GM21576 (cell line): ENCODE measurements around the gene FAM120A.

Experiments used
- ATAC-seq: cut with Tn5 transposase; IDR thresholded peaks from one replicate; pipeline ENCODE4 v1.9.1; 2021; ENCODE audit warnings: mild to moderate bottlenecking, moderate library complexity; ENCODE audit not compliant: unreplicated experiment

FAM120A gene

DNA sequence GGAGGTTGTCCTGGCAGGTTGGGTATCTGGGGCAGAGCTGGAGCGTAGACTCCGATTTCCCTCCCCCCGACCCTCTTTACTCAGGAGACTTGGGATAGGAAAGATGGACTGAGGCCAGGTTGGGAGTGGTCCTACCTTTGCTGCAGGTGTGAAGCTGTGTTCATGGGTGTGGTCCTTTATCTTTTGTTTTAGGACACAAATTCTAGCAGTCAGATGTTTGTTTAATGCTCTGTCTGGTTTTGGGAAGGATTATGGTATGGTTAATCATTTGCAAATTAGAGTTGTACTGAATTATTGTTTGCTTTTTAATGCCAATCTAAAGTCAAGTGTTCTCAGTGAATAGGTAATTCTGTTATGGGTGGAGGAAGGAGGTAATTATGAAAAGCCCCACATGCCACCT lies 16.0 kb downstream of the FAM120A start:
- ATAC-seq: no peak

DNA sequence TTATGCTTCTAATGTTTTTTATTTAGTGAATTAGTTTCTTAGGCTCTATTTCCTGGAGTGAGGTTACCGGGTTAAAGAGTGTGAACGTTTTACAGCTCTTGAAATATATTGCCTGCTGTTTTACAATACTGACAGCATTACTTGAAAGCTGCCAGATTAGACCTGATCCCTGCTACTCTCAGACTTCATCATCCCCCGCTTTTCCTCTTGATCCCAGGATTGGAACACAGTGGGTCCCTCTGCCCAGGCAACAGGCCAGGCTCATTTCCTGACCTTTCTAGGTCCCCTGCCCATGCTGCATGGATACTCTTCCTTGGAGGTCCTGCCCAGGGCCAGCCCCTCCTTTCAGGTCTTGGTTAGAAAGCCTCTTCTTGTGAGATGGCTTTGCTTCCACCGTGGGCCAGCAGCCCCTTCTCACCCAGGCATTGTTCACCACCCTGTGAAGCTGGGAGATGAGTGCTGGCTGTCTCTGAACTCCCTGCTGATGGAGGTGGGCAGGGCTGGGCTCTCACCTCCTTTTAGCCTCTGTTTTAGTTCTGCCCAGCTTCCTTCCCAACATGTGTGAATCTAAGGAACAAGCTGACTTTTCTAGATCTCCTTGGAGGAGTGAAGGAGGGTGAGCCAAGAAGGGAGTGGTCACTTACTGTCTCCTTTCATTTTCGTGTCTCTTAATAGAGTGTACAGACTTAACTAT lies 17.4 kb downstream of the FAM120A start:
- no peak for ATAC-seq

DNA sequence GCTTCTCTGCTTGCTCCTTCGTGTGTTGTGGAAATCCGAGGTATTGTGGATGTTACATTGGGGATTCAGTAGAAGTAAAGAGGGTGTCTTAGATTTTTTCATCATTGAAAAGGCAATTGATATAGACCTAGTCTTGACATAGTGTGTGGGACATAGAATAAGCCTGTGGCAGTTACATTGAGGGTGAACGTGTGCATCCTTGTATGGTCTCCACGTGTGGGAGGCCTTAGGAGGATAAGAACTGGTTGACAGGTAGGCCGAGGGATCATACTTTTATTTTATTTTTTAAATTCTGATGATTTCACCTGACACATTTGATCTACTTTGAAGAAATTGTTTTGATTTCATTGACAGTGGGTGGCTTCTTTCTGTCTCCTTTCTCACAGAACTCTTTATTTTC lies 18.9 kb downstream of the FAM120A start:
- no peak for ATAC-seq

DNA sequence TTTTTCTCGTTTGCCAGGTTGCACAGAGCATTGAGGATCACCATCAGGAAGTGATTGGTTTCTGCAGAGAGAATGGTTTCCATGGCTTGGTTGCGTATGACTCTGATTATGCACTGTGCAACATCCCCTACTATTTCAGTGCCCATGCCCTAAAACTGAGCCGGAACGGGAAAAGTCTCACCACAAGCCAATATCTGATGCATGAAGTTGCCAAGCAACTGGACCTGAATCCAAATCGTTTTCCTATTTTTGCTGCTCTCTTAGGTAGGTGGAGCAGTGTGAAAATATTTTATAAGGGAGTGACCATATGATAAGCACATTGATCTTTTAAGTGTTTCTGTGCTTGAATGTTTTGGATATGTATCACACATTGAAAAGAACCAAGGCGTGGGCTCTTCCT lies 19.6 kb downstream of the FAM120A start:
- ATAC-seq: no peak

GRCh38 chr9:93473411-93473810 lies 21.9 kb downstream of the FAM120A start:
- ATAC-seq: no peak

GRCh38 chr9:93475108-93475507 lies 23.6 kb downstream of the FAM120A start:
- no peak for ATAC-seq

- no peak for ATAC-seq
These were observed 24.4 kb downstream of the FAM120A start for GRCh38 chr9:93475856-93476255.

- no peak for ATAC-seq
These were observed 25.4 kb downstream of the FAM120A start for GRCh38 chr9:93476924-93477323.

DNA sequence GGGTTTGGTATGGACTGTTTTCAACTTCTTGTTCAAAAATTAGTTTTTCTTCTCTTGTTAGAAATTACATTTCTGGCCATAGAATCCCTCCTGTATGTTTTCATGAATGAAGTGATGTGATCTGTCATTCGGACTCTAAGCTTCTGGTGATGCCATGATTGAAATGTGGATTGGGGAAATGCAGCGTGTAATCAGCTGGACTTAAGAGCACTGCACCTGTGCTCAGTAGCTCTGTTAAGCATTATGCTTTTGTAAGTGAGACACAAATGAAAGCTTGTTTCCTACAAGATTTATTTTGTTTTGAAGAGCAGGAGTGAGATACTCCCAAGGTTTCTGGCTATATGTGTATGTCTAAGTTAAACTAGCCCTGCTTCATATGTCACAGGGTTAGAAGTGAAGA lies 25.9 kb downstream of the FAM120A start:
- no peak for ATAC-seq

- ATAC-seq: no peak
These were observed 28.2 kb downstream of the FAM120A start for GRCh38 chr9:93479726-93480125.

DNA sequence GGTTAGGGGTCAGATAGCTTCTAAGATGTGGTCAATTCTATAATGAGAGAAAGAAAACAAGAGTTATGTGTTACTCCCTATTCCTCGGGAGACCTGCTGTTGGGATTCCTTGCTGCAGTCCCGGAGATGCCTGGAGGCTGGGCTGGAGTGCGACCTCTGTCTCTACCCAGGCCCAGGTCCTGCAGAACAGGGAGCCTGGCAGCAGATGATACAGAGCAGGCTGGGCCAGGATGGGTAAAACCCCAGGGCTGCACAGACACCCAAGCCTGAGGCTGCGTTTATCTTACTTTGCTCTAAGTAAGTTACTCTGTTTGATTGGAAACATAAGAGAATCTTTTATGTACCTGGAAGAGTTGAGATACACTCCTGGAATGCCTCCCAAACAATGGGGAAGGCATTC lies 28.8 kb downstream of the FAM120A start:
- no peak for ATAC-seq

GRCh38 chr9:93480728-93481324 lies 29.3 kb downstream of the FAM120A start:
- ATAC-seq: no peak

DNA sequence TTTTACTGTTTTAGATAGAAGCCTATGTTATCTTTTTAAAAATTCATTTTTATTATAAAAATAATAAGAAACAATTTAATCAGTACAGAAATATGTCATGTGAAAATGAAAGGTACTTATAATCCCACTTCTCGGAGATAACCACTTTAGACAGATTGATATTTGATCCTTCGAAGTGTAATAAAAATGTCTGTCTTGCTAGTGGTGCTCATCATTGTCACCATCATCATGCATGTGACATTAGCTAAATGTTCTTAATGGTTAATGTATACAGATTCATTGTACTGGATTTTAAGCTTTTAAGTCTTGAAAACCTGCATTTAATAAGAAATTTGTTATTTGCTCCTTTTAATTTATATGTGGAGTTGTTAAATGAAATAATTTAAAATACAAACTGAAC lies 32.0 kb downstream of the FAM120A start:
- no peak for ATAC-seq

- ATAC-seq: no peak
These were observed 34.8 kb downstream of the FAM120A start for GRCh38 chr9:93486268-93486667.

GRCh38 chr9:93488244-93488643 lies 36.8 kb downstream of the FAM120A start:
- no peak for ATAC-seq

GRCh38 chr9:93491593-93492232 lies 40.2 kb downstream of the FAM120A start:
- no peak for ATAC-seq

DNA sequence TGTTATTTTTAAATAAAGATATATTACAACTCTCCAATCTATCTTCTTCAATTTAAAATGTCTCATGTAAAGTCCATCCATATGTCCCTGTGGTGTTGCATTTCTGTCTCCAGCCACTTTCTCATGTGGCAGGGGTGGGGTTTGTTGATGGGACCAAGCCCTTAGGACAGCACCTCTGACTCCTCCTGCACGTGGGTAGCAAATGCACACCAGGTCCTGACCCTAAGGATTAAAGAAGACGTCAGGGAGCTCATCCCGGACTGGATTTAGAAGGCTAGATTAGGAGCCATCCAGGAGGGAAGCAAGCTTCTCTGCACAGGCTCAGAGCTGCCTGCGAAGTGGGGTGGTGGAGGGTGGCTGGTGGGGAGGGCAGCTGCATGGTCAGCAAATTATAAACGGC lies 40.8 kb downstream of the FAM120A start:
- no peak for ATAC-seq

GRCh38 chr9:93493949-93494348 lies 42.5 kb downstream of the FAM120A start:
- no peak for ATAC-seq

DNA sequence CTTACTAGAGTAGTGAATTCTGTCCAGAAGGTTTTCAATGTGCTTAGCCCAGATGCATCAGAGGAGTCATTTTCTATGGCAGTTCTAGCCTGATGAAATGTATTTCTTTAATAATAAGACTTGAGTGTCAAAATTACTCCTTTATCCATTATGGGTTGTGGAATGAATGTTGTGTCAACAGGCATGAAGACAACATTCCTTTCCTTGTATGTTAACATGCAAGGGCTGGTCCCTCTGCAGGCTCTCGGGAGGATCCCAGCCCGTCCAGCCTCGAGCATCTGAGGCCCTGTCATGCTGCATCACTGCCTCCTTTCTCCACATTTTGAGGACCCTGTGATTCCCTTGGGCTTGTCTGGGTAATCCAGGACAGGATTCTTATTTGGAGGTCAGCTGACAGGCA lies 44.8 kb downstream of the FAM120A start:
- ATAC-seq: no peak

GRCh38 chr9:93500571-93501298 lies 49.2 kb downstream of the FAM120A start:
- no peak for ATAC-seq

DNA sequence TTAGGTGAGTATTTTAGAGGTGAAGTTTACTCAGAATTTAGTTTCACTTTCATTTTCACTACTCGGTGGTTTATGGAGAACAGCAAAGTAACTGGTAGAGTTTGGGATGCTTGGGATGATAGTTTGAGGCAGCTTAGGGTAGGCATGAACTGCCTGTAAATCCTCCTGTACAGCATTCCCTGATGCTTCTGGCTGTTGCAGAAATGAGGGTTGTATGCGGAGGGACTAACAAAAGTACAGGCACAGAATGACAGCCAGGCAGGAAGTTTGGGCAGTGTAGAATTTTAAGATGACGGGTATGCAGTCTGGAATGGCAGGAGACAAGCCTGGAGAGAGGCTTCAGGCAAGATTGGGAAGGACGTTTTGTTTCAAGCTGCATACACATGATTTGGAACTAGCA lies 49.9 kb downstream of the FAM120A start:
- no peak for ATAC-seq

GRCh38 chr9:93503381-93503780 lies 51.9 kb downstream of the FAM120A start:
- ATAC-seq: no peak
